CD8-positive, alpha-beta memory T cell (primary cell): Measurements from ENCODE around the gene TMEM200C. TPM values are rescaled to one million over a fixed set of nuclear protein-coding genes. Genes with fewer than 3 reads are reported as not detected.
A peak's percentile ranks its signal among the peaks of the same experiment; 100 is the strongest.

Experiments
- CTCF ChIA-PET: fragments of 350-600 bp; sonication (Branson Sonifier 250); formaldehyde crosslinking; loops from one replicate; lab custom pipeline; 2021; ENCODE audit warnings: antibody characterized with exemption; lab: Charles Lee
- POLR2A ChIA-PET: fragments of 350-600 bp; sonication (Branson Sonifier 250); formaldehyde crosslinking; loops from one replicate; lab custom pipeline; 2021; ENCODE audit warnings: antibody characterized with exemption; lab: Charles Lee
- DNase-seq, 5 donors: peaks; one replicate each; pipeline versions ENCODE4 v3.0.0 to v3.0.0-alpha.2; 2020 to 2022; ENCODE audit warnings: mixed read lengths in 1 of 5
- H3K27ac ChIP-seq: one replicate; pipeline ENCODE4 v1.7.0; 2013; ENCODE audit warnings: low read depth, mild to moderate bottlenecking, low read length, moderate library complexity
- H3K27me3 ChIP-seq: 2 replicates; pipeline ENCODE4 v1.7.0; 2013; ENCODE audit warnings: low read length, mild to moderate bottlenecking; ENCODE audit not compliant: insufficient read depth, poor library complexity, severe bottlenecking
- H3K36me3 ChIP-seq: 2 replicates; pipeline ENCODE4 v1.7.0; 2013; ENCODE audit warnings: mild to moderate bottlenecking, low read length, moderate library complexity; ENCODE audit not compliant: insufficient read depth
- H3K4me1 ChIP-seq: 2 replicates; pipeline ENCODE4 v1.7.0; 2013; ENCODE audit warnings: mild to moderate bottlenecking, low read length, moderate library complexity; ENCODE audit not compliant: insufficient read depth
- H3K4me3 ChIP-seq: 2 replicates; pipeline ENCODE4 v1.7.0; 2013; ENCODE audit warnings: mild to moderate bottlenecking, low read length
- H3K9me3 ChIP-seq: 2 replicates; pipeline ENCODE4 v1.7.0; 2013; ENCODE audit warnings: mild to moderate bottlenecking, low read length
- H3K27ac Mint-ChIP-seq, 8 donors: one replicate each; pipeline ENCODE4 v1.8.0; 2020 to 2021; ENCODE audit warnings: mixed read lengths in 8 of 8, mild to moderate bottlenecking in 6 of 8, inconsistent platforms in 3 of 8, moderate library complexity in 3 of 8
- H3K27me3 Mint-ChIP-seq, 2 donors: one replicate each; pipeline ENCODE4 v1.8.0; 2020 to 2021; ENCODE audit warnings: mixed read lengths in 2 of 2, mild to moderate bottlenecking in 1 of 2, moderate library complexity in 1 of 2
- H3K36me3 Mint-ChIP-seq, 3 donors: one replicate each; pipeline ENCODE4 v1.8.0; 2020 to 2021; ENCODE audit warnings: mixed read lengths in 3 of 3, inconsistent platforms in 1 of 3, mild to moderate bottlenecking in 1 of 3
- H3K4me1 Mint-ChIP-seq, 3 donors: one replicate each; pipeline ENCODE4 v1.8.0; 2020 to 2021; ENCODE audit warnings: mixed read lengths in 3 of 3, inconsistent platforms in 1 of 3, mild to moderate bottlenecking in 1 of 3
- H3K4me3 Mint-ChIP-seq, 7 donors: one replicate each; pipeline ENCODE4 v1.8.0; 2020 to 2021; ENCODE audit warnings: mixed read lengths in 7 of 7, mild to moderate bottlenecking in 6 of 7, moderate library complexity in 4 of 7, inconsistent platforms in 2 of 7
- H3K9me3 Mint-ChIP-seq, 5 donors: one replicate each; pipeline ENCODE4 v1.8.0; 2020 to 2022; ENCODE audit warnings: mixed read lengths in 5 of 5, mild to moderate bottlenecking in 3 of 5, moderate library complexity in 2 of 5, inconsistent platforms in 1 of 5
- polyA plus RNA-seq: library from polyadenylated mRNA; unstranded; fragments of 300-500 nt; fragmentation: Illumina TruSeq; gene quantifications from one replicate; pipeline ENCODE4 v1.2.3, GENCODE V29; 2021
- total RNA-seq, 2 experiments: library from RNA; stranded (reverse); gene quantifications; one replicate each; pipeline ENCODE4 v1.2.3, GENCODE V29; 2021

Gene TMEM200C
- total RNA-seq, result not detected
- polyA plus RNA-seq, result not detected

GRCh38 chr18:5895299-5895875 lies at the start of gene TMEM200C:
TSS of gene TMEM200C (minus strand) at chr18:5895522. CDS start at chr18:5892063, 3,459 bp downstream.
- Histone ChIP-seq H3K36me3 (no peaks in the 10 kb centered on the region), H3K4me3 (no peak within 1 kb of the TSS), H3K27me3 (peaks cover 12% of the 10 kb centered on the region), H3K4me1 (no peaks in the 10 kb centered on the region), H3K9me3 (no peaks in the 10 kb centered on the region), H3K27ac (no peak within 1 kb of the TSS)
- CTCF ChIA-PET, result no interaction called here
- Mint-ChIP-seq H3K27me3 (peaks cover 42 to 66% of the 10 kb centered on the region in 2 donors), H3K36me3 (no peaks in the 10 kb centered on the region), H3K27ac (no peak within 1 kb of the TSS), H3K9me3 (peaks cover 0 to 12% (median 5%) of the 10 kb centered on the region in 5 donors), H3K4me1 (peaks cover 0 to 11% (median 5%) of the 10 kb centered on the region in 3 donors), H3K4me3 (peak within 1 kb of the TSS in 3 of 7 donors; percentile 13 to 42 (median 41))
- DNase-seq, result no peak
- POLR2A ChIA-PET, result no interaction called here

GRCh38 chr18:5944448-5944847 lies 49.1 kb upstream of the TMEM200C start:
- no peak overlapping the region for H3K4me3 Mint-ChIP-seq
- H3K36me3 Mint-ChIP-seq, result no peaks in the 10 kb centered on the region
- no peak overlapping the region for H3K4me3 ChIP-seq
- H3K27ac ChIP-seq, result no peak overlapping the region
- H3K9me3 ChIP-seq, result no peaks in the 10 kb centered on the region
- no peaks in the 10 kb centered on the region for H3K4me1 ChIP-seq
- no peak for DNase-seq
- CTCF ChIA-PET, result no interaction called here
- no peaks in the 10 kb centered on the region for H3K27me3 ChIP-seq
- H3K27me3 Mint-ChIP-seq, result peaks cover 0 to 2% of the 10 kb centered on the region in 2 donors
- no peak overlapping the region for H3K27ac Mint-ChIP-seq
- POLR2A ChIA-PET, result no interaction called here
- H3K36me3 ChIP-seq, result no peaks in the 10 kb centered on the region
- H3K9me3 Mint-ChIP-seq, result no peaks in the 10 kb centered on the region
- no peaks in the 10 kb centered on the region for H3K4me1 Mint-ChIP-seq

GRCh38 chr18:5943514-5943913 lies 48.2 kb upstream of the TMEM200C start:
- Mint-ChIP-seq H3K36me3 (no peaks in the 10 kb centered on the region), H3K4me1 (no peaks in the 10 kb centered on the region), H3K27me3 (peaks cover 0 to 2% of the 10 kb centered on the region in 2 donors), H3K9me3 (peaks cover 0 to 1% (median 0%) of the 10 kb centered on the region in 5 donors), H3K27ac (no peak overlapping the region), H3K4me3 (no peak overlapping the region)
- Histone ChIP-seq H3K36me3 (no peaks in the 10 kb centered on the region), H3K27me3 (no peaks in the 10 kb centered on the region), H3K9me3 (no peaks in the 10 kb centered on the region), H3K4me3 (no peak overlapping the region), H3K27ac (no peak overlapping the region), H3K4me1 (no peaks in the 10 kb centered on the region)
- POLR2A ChIA-PET, result no interaction called here
- no peak for DNase-seq
- CTCF ChIA-PET, result no interaction called here

- H3K36me3 Mint-ChIP-seq, result no peaks in the 10 kb centered on the region
Observed at GRCh38 chr18:5942591-5942990, 47.3 kb upstream of the TMEM200C start.

GRCh38 chr18:5941890-5942289 lies 46.6 kb upstream of the TMEM200C start:
- CTCF ChIA-PET, result no interaction called here
- no peaks in the 10 kb centered on the region for H3K27me3 ChIP-seq
- H3K9me3 ChIP-seq, result no peaks in the 10 kb centered on the region
- H3K9me3 Mint-ChIP-seq, result peaks cover 0 to 3% (median 0%) of the 10 kb centered on the region in 5 donors
- no peak overlapping the region for H3K27ac ChIP-seq
- H3K36me3 Mint-ChIP-seq, result no peaks in the 10 kb centered on the region
- no peaks in the 10 kb centered on the region for H3K36me3 ChIP-seq
- no peak overlapping the region for H3K4me3 Mint-ChIP-seq
- H3K4me1 ChIP-seq, result no peaks in the 10 kb centered on the region
- no peak for DNase-seq
- peaks cover 0 to 3% of the 10 kb centered on the region in 2 donors for H3K27me3 Mint-ChIP-seq
- no peaks in the 10 kb centered on the region for H3K4me1 Mint-ChIP-seq
- POLR2A ChIA-PET, result no interaction called here
- H3K4me3 ChIP-seq, result no peak overlapping the region
- H3K27ac Mint-ChIP-seq, result no peak overlapping the region

More at GRCh38 chr18:5942591-5942990, 47.3 kb upstream of the TMEM200C start:
- peaks cover 0 to 3% (median 0%) of the 10 kb centered on the region in 5 donors for H3K9me3 Mint-ChIP-seq
- Histone ChIP-seq H3K27me3 (no peaks in the 10 kb centered on the region), H3K4me1 (no peaks in the 10 kb centered on the region), H3K36me3 (no peaks in the 10 kb centered on the region), H3K9me3 (no peaks in the 10 kb centered on the region), H3K4me3 (no peak overlapping the region), H3K27ac (no peak overlapping the region)
- peaks cover 0 to 2% of the 10 kb centered on the region in 2 donors for H3K27me3 Mint-ChIP-seq
- H3K4me3 Mint-ChIP-seq, result no peak overlapping the region
- CTCF ChIA-PET, result no interaction called here
- no peak overlapping the region for H3K27ac Mint-ChIP-seq
- POLR2A ChIA-PET, result no interaction called here
- no peaks in the 10 kb centered on the region for H3K4me1 Mint-ChIP-seq
- DNase-seq, result no peak

- Mint-ChIP-seq H3K4me3 (no peak overlapping the region), H3K27ac (no peak overlapping the region), H3K36me3 (no peaks in the 10 kb centered on the region), H3K27me3 (peaks cover 0 to 5% of the 10 kb centered on the region in 2 donors), H3K4me1 (no peaks in the 10 kb centered on the region), H3K9me3 (peaks cover 0 to 3% (median 0%) of the 10 kb centered on the region in 5 donors)
- H3K36me3 ChIP-seq, result no peaks in the 10 kb centered on the region
- no peaks in the 10 kb centered on the region for H3K4me1 ChIP-seq
- H3K4me3 ChIP-seq, result no peak overlapping the region
- ChIA-PET POLR2A (no interaction called here), CTCF (no interaction called here)
- no peaks in the 10 kb centered on the region for H3K27me3 ChIP-seq
- no peak overlapping the region for H3K27ac ChIP-seq
- H3K9me3 ChIP-seq, result no peaks in the 10 kb centered on the region
- DNase-seq, result no peak
Observed at GRCh38 chr18:5939801-5940667, 44.7 kb upstream of the TMEM200C start.

- Mint-ChIP-seq H3K9me3 (peaks cover 0 to 7% (median 0%) of the 10 kb centered on the region in 5 donors), H3K27ac (no peak overlapping the region), H3K36me3 (no peaks in the 10 kb centered on the region), H3K4me3 (no peak overlapping the region), H3K4me1 (no peaks in the 10 kb centered on the region), H3K27me3 (peaks cover 0 to 7% of the 10 kb centered on the region in 2 donors)
- no peaks in the 10 kb centered on the region for H3K4me1 ChIP-seq
- no peaks in the 10 kb centered on the region for H3K36me3 ChIP-seq
- no peak overlapping the region for H3K27ac ChIP-seq
- ChIA-PET POLR2A (no interaction called here), CTCF (no interaction called here)
- H3K4me3 ChIP-seq, result no peak overlapping the region
- H3K9me3 ChIP-seq, result no peaks in the 10 kb centered on the region
- H3K27me3 ChIP-seq, result no peaks in the 10 kb centered on the region
- DNase-seq, result no peak
Observed at GRCh38 chr18:5937795-5938194, 42.5 kb upstream of the TMEM200C start.

- POLR2A ChIA-PET, result no interaction called here
- CTCF ChIA-PET, result no interaction called here
- Histone ChIP-seq H3K27ac (no peak overlapping the region), H3K27me3 (no peaks in the 10 kb centered on the region), H3K9me3 (no peaks in the 10 kb centered on the region), H3K36me3 (no peaks in the 10 kb centered on the region), H3K4me1 (no peaks in the 10 kb centered on the region), H3K4me3 (no peak overlapping the region)
- H3K27me3 Mint-ChIP-seq, result peaks cover 0 to 7% of the 10 kb centered on the region in 2 donors
- peaks cover 0 to 7% (median 0%) of the 10 kb centered on the region in 5 donors for H3K9me3 Mint-ChIP-seq
- no peak overlapping the region for H3K4me3 Mint-ChIP-seq
- no peak for DNase-seq
- no peaks in the 10 kb centered on the region for H3K36me3 Mint-ChIP-seq
- no peak overlapping the region for H3K27ac Mint-ChIP-seq
- H3K4me1 Mint-ChIP-seq, result no peaks in the 10 kb centered on the region
Observed at GRCh38 chr18:5937121-5937520, 41.8 kb upstream of the TMEM200C start.
